GM04503 (cell line): Measurements from ENCODE around the gene CDH23.

Experiments
- DNase-seq: peaks from one replicate; pipeline ENCODE4 v3.0.0-alpha.2; 2012; ENCODE audit warnings: low read depth

Gene CDH23

DNA sequence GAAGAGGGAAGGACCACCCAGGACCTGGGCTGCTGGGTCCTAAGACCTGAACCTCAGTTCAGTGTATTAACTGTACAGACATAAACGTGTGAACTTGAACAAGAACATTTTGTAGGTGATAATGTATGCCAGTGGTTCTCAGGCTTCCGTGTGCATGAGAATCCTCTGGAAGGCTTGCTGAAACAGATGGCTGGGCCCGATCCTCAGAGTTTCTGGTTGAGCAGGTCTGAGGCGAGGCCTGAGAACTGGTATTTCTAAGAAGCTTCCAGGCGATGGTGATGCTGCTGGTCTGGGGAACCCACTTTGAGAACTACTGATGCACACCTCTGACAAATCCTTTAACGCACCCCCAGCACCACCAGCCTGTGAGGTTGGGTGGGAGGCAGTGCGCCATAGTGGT lies 70.4 kb downstream of the CDH23 start:
- no peak for DNase-seq

DNA sequence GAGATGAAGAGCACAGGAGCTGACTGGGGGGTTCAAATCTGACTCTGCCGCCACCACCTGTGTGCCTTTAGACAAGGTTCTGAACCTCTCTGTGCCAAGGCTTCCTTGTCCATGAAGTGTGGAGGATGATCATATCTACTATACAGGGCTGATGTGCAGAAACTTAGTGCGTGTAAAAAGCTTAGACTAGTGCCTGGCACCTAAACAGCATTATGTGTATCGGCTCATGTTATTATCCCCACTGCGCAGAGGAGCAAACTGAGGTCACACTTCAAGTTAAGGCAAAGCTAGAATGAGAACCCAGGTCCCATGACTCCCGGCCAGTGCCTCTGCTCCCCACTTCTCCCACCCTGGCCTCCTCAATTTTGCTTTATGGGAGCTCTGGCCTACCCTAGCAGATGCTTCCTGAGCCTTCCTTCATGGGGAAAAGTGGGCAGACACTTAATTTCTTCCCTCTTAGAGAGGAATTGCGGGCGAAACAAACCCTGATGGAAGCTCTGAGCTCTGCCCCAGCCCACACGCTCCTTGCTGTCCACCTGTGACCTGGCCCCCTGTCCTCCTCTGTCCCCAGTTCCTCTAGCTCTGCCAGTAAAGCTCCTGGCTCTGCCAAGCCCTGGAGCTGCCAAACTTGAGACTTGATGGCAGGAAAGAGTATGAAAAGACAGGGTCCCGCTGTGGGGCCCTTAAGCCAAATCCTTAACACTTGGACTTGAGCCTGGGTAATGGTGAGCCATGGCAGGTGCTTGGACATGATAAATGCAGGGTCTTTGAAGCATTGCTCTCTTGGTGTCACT lies 71.0 kb downstream of the CDH23 start:
- no peak for DNase-seq

DNA sequence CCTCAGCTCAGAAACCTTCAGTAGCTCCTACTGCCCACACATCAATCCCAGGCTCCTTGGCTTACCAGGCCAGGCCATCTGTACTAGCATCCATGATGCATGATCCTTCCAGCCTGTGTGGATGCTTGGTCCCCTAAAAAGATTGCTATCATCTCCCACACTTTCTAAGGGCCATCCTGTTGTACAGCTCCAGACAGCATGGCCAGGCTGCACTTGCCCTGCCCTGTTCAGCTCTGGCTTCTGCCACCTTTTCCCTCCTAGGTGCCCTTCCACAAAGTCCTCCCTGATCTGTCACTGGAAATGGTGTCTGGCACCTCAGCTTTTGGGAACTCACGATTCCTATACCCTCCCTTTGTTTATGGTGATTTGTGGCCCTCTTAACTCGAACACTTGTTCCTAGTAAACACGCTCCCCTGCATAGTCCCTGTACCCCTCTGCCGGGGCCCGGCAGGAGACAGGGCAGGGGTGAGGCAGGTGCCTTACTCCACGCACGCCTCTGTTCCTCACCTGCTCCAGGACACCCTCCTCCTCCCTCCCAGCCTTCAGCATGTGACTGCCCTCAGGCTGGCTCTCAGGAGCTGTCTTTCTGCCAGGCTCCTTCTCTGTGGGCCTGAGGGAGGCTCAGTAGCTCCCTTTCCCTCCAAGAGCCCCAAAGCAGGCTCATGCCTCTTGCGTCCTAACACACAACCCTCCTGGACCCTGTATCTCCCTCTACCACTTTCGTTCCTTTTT lies 71.8 kb downstream of the CDH23 start:
- no peak for DNase-seq

DNA sequence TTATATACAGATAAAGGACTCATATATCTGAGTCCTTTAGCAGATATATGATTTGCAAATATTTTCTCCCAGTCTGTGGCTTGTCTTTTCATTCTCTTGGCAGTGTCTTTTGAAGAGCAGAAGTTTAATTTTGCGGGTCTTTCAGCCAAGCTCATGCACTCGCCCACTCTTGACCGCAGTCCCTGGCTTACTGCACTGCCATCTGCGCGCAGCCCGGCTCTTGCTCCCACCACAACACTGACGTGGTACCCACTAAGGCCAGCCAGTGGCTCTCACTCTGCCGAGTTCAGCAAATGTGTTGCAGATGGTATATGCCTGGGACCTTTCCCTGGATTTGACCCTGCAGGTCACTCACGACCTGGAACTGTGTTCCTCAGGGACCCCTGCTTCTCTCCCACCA lies 74.3 kb downstream of the CDH23 start:
- no peak for DNase-seq

DNA sequence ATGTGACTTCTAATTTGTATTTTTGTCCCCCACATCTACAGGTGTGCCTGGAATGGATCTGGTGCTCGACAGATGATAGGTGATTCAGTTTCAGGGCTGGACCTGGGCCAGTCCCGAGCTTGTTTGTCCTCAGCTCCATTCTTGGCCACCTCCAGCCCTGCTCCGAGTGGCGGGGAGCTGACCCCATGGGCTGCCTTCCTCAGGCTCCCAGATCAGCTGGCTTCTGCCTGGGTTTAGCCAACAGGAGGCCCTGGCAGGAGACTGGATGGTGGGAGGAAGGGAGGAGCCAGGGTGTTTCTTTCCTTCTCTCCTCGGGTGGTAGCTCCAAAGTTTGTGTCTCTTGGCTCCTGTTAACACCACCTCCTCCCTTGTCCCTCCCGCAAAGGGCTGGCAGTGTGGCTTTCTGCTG lies 75.2 kb downstream of the CDH23 start:
- DNase-seq: no peak

DNA sequence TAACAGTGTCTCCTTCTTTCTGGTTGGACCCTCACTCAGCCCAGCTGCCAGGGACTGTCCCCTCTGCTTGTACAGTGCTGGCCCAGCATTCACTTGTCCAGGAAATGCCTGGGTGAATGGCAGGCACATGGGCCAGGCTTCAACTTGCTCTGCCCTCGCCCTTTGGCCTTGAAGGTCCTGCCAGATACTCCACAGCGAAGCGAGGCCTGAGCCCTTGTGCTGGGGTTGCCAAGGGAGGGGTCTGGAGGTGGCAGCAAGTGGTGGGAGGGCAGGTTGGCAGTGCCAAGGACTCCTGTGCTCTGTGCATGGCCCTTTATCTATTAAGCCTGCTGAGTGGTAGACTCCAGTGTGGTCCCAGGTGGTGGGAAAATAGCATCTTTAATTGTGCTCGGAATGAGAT lies 75.7 kb downstream of the CDH23 start:
- no peak for DNase-seq

DNA sequence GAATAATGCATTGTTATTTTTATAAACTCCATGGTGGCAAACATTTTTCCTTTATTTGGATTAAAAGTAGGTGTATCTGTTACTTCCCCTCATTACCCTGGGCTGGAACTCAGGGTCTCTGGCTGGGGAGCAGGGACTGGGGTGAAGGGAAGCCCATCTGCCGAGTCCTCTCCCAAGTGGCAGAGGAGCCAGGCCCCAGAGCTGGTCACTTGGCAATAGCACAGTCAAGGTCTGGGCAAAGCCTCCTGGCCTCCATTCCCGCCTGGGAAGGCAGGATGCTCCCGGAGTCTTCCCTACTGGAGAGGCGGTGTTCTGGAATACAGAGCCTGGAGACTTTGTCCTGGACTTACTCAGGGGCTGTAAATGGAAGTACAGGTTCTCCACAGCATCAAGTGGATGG lies 76.2 kb downstream of the CDH23 start:
- no peak for DNase-seq

DNA sequence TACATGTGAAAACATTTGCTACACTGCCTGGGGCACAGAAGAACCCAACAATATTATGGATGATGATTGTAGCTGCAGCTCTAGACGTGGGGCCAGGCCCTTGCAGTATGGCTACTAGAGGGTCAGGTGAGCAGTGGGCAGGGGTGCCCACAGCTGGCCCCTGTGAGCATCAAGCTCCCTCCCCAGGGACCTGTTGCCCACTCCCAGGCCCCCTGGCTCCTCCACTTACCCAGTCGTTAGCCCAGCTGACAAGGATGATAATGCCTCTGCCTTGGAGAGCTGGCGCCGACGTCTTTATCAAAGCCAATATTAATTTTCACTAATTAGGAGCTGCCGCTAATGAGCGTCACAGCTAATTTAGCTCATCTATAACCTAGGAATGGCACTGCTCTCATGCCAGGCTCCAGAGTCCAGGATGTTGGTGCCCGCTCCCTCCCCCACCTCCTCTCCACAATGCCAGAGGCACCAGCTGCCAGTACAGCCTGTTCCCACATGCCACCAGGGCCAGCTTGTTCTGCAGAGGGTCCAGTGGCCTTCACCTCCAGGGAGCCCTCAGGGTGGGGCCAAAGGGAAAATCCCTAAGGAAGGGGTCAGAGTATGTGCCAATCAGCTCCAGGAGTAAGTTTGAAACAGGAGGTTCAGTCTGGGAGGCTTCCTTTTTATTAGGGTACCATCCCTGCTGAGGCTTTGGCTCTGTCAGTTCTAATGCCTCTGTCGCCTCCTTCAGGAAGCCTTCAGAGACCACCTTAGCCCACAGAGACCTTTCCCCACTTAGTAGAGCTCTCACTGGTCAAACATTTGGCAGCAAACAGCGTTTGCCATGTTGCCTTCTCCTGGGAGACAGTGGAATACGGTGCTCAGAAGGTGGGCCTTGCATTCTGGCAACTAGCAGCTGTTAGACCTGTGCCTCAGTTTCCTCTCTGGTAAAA lies 77.2 kb downstream of the CDH23 start:
- DNase-seq: no peak

DNA sequence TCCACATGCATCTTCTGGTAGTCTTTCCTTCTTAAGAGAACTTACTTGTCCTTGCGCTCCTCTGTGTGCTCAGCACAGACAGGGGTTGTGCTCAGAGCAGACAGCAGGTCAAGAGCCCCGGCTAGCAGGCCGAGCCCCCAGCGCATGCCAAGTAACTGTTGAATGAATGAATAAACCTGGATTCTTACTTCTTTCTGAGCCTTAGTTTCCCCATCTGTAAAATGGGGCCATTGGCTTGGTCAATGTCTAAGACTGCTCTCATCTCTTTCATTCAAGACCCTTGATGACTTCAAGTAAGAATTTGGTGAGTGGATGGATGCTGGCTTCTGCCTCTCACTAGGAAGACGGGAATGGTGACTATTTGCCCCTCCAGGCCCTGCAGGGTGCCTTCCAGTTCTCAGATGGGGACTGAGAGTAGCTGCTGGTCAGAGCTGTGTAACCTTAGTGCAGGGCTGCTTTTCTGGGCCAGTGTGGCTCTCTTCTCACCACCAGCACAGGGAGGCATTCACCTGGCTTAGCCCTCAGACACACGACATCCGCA lies 78.1 kb downstream of the CDH23 start:
- no peak for DNase-seq

DNA sequence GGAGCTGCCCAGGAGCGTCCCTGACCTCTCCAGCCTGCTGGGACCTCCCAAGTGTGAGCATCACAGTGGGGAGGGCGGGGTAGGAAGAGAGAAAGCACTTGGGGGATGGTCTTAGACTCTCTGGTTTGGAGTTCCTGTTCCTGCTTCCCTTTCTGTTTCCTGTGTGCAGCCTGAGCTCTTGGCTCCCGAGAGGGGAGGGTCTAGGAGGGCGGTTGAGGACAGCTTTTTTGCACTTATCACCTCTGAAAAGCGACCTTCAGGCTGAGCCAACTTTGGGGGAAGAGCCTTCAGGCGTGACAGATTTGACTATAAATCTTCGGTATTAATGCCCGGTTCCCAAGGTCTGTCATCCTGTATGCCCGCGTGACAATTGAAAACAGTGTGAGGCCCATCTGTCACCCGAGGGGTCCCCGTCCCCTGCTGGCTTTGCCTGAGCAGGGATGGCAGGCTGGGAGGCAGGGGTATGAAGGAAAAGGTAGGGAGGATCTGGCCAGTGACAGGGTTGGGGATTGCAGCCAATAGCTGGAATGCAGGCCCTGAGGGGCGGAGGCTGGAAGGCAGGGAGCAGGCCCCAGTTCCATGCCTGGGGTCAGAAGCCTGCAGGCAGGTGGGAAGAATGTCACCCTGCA lies 78.6 kb downstream of the CDH23 start:
- DNase-seq: no peak

DNA sequence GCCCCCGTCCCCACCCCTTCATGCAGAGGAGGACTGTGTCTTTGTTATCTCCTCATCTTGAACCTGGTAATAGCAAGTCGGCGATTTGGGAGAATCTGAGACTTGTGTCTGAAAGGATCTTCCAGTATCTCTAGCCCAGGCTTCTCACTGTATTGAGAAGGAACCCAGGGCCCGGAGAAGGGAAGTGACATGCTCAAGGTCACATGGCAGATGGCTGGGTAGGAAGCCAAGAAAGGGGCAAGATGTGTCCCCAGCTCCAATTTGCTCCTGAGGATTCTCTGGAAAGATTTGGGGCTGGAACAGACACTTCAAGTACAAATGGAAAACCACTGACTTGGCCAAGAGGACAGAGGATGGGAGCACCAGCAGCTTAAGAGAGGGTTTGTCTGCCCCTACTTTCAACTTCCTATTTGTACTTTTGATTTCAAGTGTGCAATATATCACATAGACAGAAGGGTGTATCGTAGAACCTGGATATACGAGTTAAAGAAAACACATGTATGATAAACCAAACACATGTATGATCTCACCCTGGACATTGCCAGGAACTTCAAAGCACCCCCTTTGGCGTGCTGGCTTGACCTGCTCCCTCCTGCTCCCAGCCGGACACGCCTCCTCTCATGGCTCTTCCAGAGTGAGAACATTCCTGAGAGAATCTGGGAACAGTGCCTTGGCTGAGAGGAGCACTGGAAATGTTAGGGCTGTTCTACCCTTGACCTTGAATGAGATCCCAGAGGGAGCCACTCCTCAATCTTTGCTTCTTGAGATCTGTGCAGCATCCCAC lies 79.7 kb downstream of the CDH23 start:
- no peak for DNase-seq

DNA sequence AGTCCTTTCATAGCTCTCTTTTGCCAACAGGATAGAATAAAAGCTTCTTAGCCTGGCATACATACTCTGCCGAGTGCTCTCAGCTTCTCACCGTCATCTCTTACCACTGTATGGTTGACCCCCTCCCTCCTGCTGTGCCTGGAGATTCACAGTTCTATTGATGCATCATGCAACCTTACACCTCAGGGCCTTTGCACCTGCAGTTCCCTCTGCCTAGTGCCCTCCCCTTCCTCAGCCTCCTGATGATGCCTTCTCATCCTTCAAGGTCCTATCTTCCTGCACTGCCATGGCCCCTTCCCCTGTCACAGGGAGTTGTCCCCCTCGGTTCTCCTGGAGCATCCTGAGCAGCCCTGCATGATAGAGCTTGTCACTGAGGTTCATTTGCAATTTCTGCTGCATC lies 81.5 kb downstream of the CDH23 start:
- DNase-seq: no peak

DNA sequence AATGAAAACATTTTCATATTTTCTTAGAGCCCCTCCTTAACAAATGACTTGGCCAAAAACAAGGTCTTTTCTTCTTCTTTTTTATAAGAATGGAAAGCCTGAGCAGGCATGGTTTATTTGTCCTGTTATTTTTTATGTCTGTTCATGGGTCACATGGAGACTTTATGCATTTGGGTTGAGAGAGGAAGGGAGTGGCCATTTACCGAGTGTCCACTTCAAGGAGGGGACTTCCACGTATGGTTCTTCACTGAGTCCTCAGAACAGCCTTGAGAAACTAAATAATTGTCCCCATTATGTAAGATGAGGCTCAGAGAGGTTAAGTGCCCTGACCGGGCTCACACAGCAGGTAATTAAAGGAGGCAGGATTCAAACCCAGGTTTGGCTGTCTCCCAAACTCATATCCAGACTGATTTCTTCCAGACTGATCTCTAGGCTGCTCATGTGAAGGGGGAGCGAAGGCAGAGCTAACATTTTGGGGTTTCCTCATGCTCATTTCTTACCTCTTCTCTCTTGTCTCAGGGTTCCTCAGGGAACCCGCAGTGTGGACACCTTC lies 82.2 kb downstream of the CDH23 start:
- DNase-seq: no peak

DNA sequence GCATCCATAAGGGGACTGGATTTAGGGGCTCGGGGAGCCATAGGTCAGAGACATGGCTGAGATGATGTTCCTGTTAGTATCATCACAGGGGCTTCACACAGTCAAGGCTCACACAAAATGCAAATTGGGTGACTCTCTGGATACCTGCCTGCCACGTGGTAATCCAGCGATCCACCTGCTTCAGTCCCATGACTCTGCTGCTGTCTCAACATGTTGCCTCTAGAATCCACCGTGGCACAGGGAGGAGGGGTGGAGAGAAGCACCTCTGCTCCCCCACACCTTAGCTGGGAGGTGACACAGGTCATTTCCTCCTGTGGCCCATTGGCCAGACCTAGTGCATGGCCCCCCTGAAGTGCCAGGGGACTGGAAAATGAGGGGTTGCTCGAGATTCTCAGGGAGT lies 83.1 kb downstream of the CDH23 start:
- no peak for DNase-seq

DNA sequence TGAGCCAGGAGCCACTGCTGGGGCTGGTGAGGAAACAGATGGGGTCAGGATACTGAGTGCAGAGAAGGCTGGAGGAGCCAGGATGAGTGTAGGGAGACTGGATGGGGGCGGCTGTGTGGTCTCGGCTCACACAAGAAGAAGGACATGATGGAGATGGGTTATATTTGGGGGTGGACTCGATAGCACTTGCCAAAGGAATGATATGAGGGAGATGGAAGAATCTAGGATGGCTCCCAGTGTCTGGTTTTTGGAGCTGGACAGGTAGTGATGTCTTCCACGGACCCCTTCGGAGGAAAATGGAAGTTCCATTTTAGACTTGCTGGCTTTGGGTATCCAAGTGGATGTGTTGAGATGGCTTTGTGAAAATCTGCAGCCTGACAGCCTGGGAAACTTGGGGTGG lies 83.9 kb downstream of the CDH23 start:
- DNase-seq: no peak

DNA sequence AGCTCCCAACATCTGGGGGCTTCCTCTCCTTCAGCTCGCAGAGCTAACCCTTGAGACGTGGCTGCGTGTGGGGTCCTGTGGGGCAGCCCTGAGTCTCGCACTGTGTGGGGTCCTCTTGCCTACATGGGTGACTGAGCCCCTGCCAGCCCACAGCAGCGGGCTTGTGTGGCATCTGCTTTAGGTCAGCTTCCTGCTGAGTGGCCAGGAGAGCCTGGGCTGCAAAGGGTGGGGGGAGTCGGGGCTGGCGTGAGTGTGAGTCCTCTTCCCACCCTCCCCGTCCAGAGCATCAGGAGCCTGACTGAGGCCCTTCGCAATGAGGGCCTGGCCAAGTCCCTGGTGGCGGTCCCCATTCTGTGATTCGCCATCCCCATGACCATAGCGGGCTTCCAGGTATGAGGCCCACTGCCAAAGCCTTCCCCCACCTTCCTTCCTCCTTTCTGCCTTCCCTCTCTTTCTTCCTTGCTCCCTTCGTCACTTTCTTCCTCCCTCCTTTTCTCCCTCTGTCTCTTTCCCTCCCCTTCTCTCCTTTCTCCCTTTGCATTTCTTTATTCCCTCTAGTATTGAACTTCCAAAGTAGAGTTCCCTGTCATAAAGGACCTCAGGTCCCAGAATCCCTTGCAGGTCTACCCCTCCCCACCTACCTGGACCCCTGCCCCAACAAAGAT lies 85.2 kb downstream of the CDH23 start:
- DNase-seq: no peak

DNA sequence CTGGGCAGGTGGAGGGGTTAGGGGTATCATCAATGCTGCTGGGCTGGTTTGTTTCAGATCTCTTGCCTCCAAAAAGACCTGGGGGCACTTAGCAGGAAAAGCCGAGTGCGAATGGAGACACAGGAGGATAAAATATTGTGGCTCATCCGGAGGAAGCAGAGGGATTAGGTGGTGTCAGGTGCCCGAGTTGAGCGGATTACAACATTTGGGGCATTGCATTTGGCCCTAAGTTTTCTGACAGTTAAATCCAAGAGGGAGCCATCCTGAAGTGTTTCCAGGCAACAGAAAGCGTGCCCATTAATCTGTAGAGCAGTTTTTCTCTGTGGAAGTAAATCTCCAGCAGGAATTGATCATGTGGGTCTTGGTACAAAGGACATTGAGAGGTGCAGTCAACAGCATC lies 85.9 kb downstream of the CDH23 start:
- no peak for DNase-seq

DNA sequence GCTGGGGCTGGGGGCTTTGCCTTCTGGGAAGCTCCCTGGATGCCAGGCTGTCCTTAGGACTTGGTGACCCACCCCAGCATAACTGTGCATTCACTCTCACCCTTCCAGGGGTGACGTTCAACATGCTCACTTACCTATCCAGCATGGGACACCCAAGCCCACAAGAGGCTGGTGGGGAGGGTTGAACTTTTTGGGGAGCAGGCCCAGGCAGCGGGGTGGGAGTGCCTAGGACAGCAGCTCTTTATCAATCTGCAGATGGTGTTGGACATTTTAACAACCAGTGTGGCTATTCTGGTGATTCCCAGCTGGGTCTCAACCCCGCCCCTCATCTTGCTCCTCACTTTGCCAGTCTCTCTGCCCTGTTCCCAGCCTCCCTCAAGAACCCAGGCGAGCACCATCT lies 86.4 kb downstream of the CDH23 start:
- no peak for DNase-seq

DNA sequence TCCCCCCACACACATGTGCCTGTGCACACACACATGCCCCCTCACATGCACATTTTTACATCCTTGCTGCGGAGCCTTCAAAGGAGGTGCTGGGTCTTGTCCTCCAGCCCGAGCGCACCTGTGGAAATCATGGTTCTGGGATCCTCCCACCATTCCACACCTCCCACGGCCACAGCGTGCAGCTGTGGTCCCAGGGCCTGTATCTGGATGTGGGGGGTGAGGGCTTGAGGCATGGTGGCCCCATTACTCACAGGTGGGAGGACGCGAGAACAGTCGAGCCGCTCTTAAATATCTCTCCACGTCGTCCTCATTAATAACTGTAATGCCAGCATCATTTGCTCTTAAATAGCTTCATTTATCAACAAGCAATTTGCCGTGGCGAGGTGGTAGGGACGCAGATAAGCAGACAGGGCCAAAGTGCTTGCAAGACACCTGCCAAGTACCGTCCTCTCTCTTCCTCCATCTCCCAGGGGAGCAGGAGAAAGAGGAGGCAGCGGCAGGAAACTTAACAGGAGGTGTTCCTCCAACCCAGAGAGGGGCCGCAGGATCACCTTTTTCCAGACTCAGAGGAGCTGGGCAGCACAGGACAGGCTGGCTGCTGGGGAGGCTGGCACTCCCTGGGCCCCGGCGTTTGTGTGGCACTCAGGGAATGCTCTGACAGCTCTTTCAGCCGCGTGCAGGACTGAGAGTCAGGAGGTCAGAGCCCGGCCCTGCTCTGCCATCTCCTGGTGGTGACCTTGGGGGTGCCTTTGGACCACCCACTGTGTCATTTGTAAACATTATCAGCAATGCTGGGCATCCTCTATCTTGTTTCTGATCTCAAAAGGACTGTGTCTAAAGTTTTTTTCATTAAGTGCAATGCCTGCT lies 87.4 kb downstream of the CDH23 start:
- no peak for DNase-seq
